Panc1 (cell line): Measurements from ENCODE around the gene PMAIP1. TPM values are rescaled to one million over a fixed set of nuclear protein-coding genes. Genes with fewer than 3 reads are reported as not detected.

Experiments used
- ATAC-seq: fragments of 200-7000 bp; cut with Tn5 transposase; 2 replicates; pipeline ENCODE4 v1.9.1; 2020; ENCODE audit warnings: mild to moderate bottlenecking, moderate library complexity
- BruUV-seq: library from RNA; stranded (reverse); fragments of 400-500 nt; replicated peaks from 2 replicates; lab custom pipeline; 2021; lab: Mats Ljungman, UMichigan
- CTCF ChIA-PET: fragments of 300-600 bp; sonication (Branson Sonifier 250); formaldehyde crosslinking; loops from one replicate; lab custom pipeline; 2022; ENCODE audit warnings: antibody characterized with exemption; lab: Charles Lee
- POLR2A ChIA-PET: fragments of 300-600 bp; sonication (Branson Sonifier 250); formaldehyde crosslinking; loops from one replicate; lab custom pipeline; 2022; ENCODE audit warnings: antibody characterized with exemption; lab: Charles Lee
- DNase-seq: peaks from one replicate; pipeline ENCODE4 v3.0.0-alpha.2; 2010; ENCODE audit warnings: low read depth, low spot score
- H3K27ac ChIP-seq: 2 replicates; pipeline ENCODE4 v1.5.1; 2011; ENCODE audit warnings: mild to moderate bottlenecking, low read length, inconsistent platforms
- H3K27me3 ChIP-seq: fragments of 200-500 bp; sonication (Bioruptor generic); 2 replicates; pipeline ENCODE4 v1.6.0; 2014; ENCODE audit warnings: low read length, inconsistent platforms; ENCODE audit not compliant: control insufficient read depth, insufficient read depth
- H3K36me3 ChIP-seq: fragments of 200-500 bp; sonication (Bioruptor generic); 2 replicates; pipeline ENCODE4 v1.5.1; 2014; ENCODE audit warnings: inconsistent platforms, mild to moderate bottlenecking, low read length, moderate library complexity; ENCODE audit not compliant: control insufficient read depth, insufficient read depth
- H3K4me1 ChIP-seq: 2 replicates; pipeline ENCODE4 v1.5.1; 2011; ENCODE audit warnings: inconsistent platforms, mild to moderate bottlenecking, low read length, moderate library complexity; ENCODE audit not compliant: control insufficient read depth, insufficient read depth
- H3K4me3 ChIP-seq, 2 experiments: 2 replicates each; pipeline ENCODE4 v1.5.1; 2011 to 2012; ENCODE audit warnings: low read depth in 2 of 2, low read length in 2 of 2, mild to moderate bottlenecking in 2 of 2, inconsistent platforms in 1 of 2, moderate library complexity in 1 of 2
- H3K9me3 ChIP-seq: fragments of 200-500 bp; sonication (Bioruptor generic); 2 replicates; pipeline ENCODE4 v1.5.1; 2014; ENCODE audit warnings: low read depth, mild to moderate bottlenecking, inconsistent platforms, low read length, moderate library complexity; ENCODE audit not compliant: control insufficient read depth, insufficient read depth
- POLR2AphosphoS5 ChIP-seq: IDR thresholded peaks from 2 replicates; pipeline ENCODE4 v1.6.1; 2012; ENCODE audit warnings: mild to moderate bottlenecking, low read depth, low read length, moderate library complexity
- SIN3A ChIP-seq: IDR thresholded peaks from 2 replicates; pipeline ENCODE4 v1.6.1; 2012; ENCODE audit warnings: low read depth, mild to moderate bottlenecking, low read length, moderate library complexity, borderline replicate concordance; ENCODE audit not compliant: insufficient read depth
- TCF7L2 ChIP-seq: IDR thresholded peaks from 2 replicates; pipeline ENCODE4 v1.6.1; 2011; ENCODE audit warnings: mild to moderate bottlenecking, low read depth, low read length, inconsistent platforms
- in situ Hi-C: cut with HindIII; loops from 2 replicates; pipeline ENCODE4 v1.10.0; 2016; ENCODE audit warnings: low sequenced_read_pairs, low pct_unique_long_range_greater_than_20kb
- intact Hi-C: fragments of 100-400 bp; cut with micrococcal nuclease; formaldehyde crosslinking; loops from one replicate; pipeline ENCODE4 v1.10.0; 2022; ENCODE audit not compliant: unreplicated experiment
- total RNA-seq: library from RNA; stranded (reverse); gene quantifications from one replicate; pipeline ENCODE4 v1.2.1, GENCODE V29; 2021; ENCODE audit not compliant: unreplicated experiment
- TF ChIP-seq, protein P1 (sequence below), 2 experiments: IDR thresholded peaks; 2 replicates each; pipeline ENCODE4 v1.6.1; 2011 to 2012; ENCODE audit warnings: low read depth in 2 of 2, control low read depth in 1 of 2, low read length in 1 of 2, mild to moderate bottlenecking in 1 of 2, moderate library complexity in 1 of 2; ENCODE audit not compliant: insufficient read depth in 1 of 2
- TF ChIP-seq, protein P2 (sequence below): fragments of 450-650 bp; IDR thresholded peaks from 2 replicates; pipeline ENCODE4 v1.5.1; 2017; ENCODE audit warnings: mild to moderate bottlenecking

Gene PMAIP1
- total RNA-seq, 1 experiment from 2014 or later, result 7.7 TPM

DNA sequence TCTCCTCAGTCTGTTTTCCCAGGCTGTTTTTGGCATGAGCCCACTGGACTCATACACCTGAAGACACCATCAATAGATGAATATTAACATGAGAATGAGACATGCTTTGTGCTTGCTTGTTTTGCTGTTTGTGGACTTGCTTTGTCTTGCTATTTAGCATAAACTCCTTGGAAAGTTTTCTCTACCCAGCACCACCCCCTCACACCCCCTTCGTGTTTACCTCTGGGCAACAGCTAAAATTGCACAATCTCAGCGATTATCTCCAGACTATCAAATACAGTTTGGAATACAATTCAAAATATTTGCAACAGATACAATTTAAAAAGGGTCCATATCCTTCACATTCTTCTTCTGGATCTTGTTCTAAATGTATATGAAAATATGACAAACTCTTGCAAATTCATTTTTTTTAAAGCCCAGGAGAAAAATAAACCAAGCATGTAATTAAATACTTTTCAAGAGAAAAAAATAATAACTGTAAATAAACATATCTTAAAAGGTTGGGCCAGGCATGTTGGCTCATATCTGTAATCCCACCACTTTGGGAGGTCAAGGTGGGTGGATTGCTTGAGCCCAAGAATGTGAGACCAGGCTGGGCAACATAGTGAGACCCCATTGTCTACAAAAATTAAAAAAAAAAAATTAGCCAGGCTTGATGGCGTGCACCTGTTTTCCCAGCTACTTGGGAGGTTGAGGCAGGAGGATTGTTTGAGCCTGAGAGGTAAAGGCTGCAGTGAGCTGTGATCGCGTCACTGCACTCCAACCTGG is 32.3 kb upstream of the PMAIP1 start:
- TF ChIP-seq, protein P1, sequence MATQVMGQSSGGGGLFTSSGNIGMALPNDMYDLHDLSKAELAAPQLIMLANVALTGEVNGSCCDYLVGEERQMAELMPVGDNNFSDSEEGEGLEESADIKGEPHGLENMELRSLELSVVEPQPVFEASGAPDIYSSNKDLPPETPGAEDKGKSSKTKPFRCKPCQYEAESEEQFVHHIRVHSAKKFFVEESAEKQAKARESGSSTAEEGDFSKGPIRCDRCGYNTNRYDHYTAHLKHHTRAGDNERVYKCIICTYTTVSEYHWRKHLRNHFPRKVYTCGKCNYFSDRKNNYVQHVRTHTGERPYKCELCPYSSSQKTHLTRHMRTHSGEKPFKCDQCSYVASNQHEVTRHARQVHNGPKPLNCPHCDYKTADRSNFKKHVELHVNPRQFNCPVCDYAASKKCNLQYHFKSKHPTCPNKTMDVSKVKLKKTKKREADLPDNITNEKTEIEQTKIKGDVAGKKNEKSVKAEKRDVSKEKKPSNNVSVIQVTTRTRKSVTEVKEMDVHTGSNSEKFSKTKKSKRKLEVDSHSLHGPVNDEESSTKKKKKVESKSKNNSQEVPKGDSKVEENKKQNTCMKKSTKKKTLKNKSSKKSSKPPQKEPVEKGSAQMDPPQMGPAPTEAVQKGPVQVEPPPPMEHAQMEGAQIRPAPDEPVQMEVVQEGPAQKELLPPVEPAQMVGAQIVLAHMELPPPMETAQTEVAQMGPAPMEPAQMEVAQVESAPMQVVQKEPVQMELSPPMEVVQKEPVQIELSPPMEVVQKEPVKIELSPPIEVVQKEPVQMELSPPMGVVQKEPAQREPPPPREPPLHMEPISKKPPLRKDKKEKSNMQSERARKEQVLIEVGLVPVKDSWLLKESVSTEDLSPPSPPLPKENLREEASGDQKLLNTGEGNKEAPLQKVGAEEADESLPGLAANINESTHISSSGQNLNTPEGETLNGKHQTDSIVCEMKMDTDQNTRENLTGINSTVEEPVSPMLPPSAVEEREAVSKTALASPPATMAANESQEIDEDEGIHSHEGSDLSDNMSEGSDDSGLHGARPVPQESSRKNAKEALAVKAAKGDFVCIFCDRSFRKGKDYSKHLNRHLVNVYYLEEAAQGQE (IDR thresholded peaks at IDR 0.05; ENCODE audit: insufficient read depth in 1 of 2, low read depth in 2 of 2, low read length in 1 of 2), result no peak
- TF ChIP-seq, protein P2, sequence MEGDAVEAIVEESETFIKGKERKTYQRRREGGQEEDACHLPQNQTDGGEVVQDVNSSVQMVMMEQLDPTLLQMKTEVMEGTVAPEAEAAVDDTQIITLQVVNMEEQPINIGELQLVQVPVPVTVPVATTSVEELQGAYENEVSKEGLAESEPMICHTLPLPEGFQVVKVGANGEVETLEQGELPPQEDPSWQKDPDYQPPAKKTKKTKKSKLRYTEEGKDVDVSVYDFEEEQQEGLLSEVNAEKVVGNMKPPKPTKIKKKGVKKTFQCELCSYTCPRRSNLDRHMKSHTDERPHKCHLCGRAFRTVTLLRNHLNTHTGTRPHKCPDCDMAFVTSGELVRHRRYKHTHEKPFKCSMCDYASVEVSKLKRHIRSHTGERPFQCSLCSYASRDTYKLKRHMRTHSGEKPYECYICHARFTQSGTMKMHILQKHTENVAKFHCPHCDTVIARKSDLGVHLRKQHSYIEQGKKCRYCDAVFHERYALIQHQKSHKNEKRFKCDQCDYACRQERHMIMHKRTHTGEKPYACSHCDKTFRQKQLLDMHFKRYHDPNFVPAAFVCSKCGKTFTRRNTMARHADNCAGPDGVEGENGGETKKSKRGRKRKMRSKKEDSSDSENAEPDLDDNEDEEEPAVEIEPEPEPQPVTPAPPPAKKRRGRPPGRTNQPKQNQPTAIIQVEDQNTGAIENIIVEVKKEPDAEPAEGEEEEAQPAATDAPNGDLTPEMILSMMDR, result no peak
- no peak for TF ChIP-seq SIN3A
- TF ChIP-seq TCF7L2, result no peak
- no peak for TF ChIP-seq POLR2AphosphoS5
- Histone ChIP-seq H3K27me3 (no peaks in the 10 kb centered on the region), H3K9me3 (no peaks in the 10 kb centered on the region), H3K36me3 (no peaks in the 10 kb centered on the region), H3K4me3 (no peak overlapping the region), H3K4me1 (no peaks in the 10 kb centered on the region), H3K27ac (no peak overlapping the region)
- ATAC-seq, result no peak
- intact Hi-C loops (no loop called here), in situ Hi-C loops (no loop called here)
- ChIA-PET POLR2A (no interaction called here), CTCF (no interaction called here)
- BruUV-seq, result no TSS peak
- no peak for DNase-seq

DNA sequence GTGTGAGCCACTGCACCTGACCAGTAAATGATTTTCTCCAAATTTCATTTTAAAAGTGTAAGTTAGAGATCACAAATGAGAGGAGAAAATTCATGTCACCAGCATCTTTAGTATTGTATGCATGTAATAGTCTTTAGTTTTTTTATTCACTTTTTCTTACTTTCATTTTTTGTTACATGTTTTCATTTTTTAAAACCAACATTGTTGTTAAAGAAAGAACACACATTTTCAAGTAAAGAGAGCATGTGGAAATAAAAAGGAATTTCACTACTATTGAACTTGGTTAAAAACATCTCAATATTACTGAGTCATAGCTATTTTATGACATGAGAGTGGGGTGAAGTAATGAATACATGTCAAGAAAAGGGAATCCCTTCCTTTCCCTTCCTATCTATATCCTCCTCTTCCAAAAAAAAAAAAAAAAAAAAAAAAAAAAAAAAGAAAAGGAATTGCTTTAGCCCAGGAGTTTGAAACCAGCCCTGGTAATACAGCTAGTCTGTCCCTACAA is 29.1 kb upstream of the PMAIP1 start:
- no TSS peak for BruUV-seq
- no peaks in the 10 kb centered on the region for H3K4me1 ChIP-seq
- intact Hi-C loops, result no loop called here
- no peak for TF ChIP-seq POLR2AphosphoS5
- TF ChIP-seq, protein P1 (IDR thresholded peaks at IDR 0.05; ENCODE audit: insufficient read depth in 1 of 2, low read depth in 2 of 2, low read length in 1 of 2), result no peak
- no peak for TF ChIP-seq TCF7L2
- no peak for TF ChIP-seq SIN3A
- TF ChIP-seq, protein P2, result no peak
- POLR2A ChIA-PET, result no interaction called here
- no peak for DNase-seq
- no peaks in the 10 kb centered on the region for H3K36me3 ChIP-seq
- in situ Hi-C loops, result no loop called here
- CTCF ChIA-PET, result interaction anchor here (0.9 kb wide), 1 partner anchor 117 kb away, joined by 3 read pairs; no protein-coding TSS in a partner anchor
- no peak for ATAC-seq
- no peaks in the 10 kb centered on the region for H3K9me3 ChIP-seq
- no peak overlapping the region for H3K4me3 ChIP-seq
- H3K27me3 ChIP-seq, result no peaks in the 10 kb centered on the region
- H3K27ac ChIP-seq, result no peak overlapping the region
